Caco-2 (cell line): ENCODE results near the gene LRRN4. TPM values are rescaled to one million over a fixed set of nuclear protein-coding genes. Genes with fewer than 3 reads are reported as not detected.

Source experiments
- Bru-seq: library from RNA; stranded (reverse); fragments of 400-500 nt; gene quantifications from one replicate; lab custom pipeline; 2021; lab: Mats Ljungman, UMichigan
- BruChase-seq, 2 experiments: library from RNA; stranded (reverse); fragments of 400-500 nt; gene quantifications; one replicate each; lab custom pipeline; 2021; lab: Mats Ljungman, UMichigan
- BruUV-seq: library from RNA; stranded (reverse); fragments of 400-500 nt; replicated peaks from 2 replicates; lab custom pipeline; 2021; lab: Mats Ljungman, UMichigan
- CTCF ChIA-PET: fragments of 300-600 bp; sonication (Branson Sonifier 250); formaldehyde crosslinking; loops from one replicate; lab custom pipeline; 2022; ENCODE audit warnings: antibody characterized with exemption; lab: Charles Lee
- POLR2A ChIA-PET: fragments of 300-600 bp; sonication (Branson Sonifier 250); formaldehyde crosslinking; loops from one replicate; lab custom pipeline; 2022; ENCODE audit warnings: antibody characterized with exemption; lab: Charles Lee
- DNase-seq, 2 experiments: peaks; one replicate each; pipeline versions ENCODE4 v3.0.0 to v3.0.0-alpha.2; 2020 to 2022
- H3K27me3 ChIP-seq: replicated peaks from 2 replicates; pipeline ENCODE4 v1.6.0; 2011; ENCODE audit warnings: low read length; ENCODE audit not compliant: control insufficient read depth, insufficient read depth
- H3K36me3 ChIP-seq: 2 replicates; pipeline ENCODE4 v1.5.1; 2011; ENCODE audit warnings: low read length; ENCODE audit not compliant: control insufficient read depth, insufficient read depth
- H3K4me1 ChIP-seq: fragments of 250-450 bp; sonication (Bioruptor Pico); 2 replicates; pipeline ENCODE4 v1.5.1; 2020; ENCODE audit warnings: mild to moderate bottlenecking
- H3K4me3 ChIP-seq: 2 replicates; pipeline ENCODE4 v1.5.1; 2011; ENCODE audit warnings: low read depth, mild to moderate bottlenecking, control low read depth, low read length
- H3K9me3 ChIP-seq: fragments of 250-450 bp; sonication (Bioruptor Pico); 2 replicates; pipeline ENCODE4 v1.5.1; 2020; ENCODE audit warnings: mild to moderate bottlenecking, moderate library complexity
- H3K27ac Mint-ChIP-seq: one replicate; pipeline ENCODE4 v1.8.0; 2022; ENCODE audit warnings: mixed read lengths; ENCODE audit not compliant: unreplicated experiment
- H3K27me3 Mint-ChIP-seq: one replicate; pipeline ENCODE4 v1.8.0; 2022; ENCODE audit warnings: mixed read lengths; ENCODE audit not compliant: insufficient read depth, unreplicated experiment
- H3K36me3 Mint-ChIP-seq: one replicate; pipeline ENCODE4 v1.8.0; 2022; ENCODE audit warnings: mild to moderate bottlenecking, mixed read lengths; ENCODE audit not compliant: insufficient read depth, unreplicated experiment
- H3K4me1 Mint-ChIP-seq: one replicate; pipeline ENCODE4 v1.8.0; 2022; ENCODE audit warnings: low read depth, mixed read lengths; ENCODE audit not compliant: unreplicated experiment
- H3K4me3 Mint-ChIP-seq: one replicate; pipeline ENCODE4 v1.8.0; 2022; ENCODE audit warnings: mild to moderate bottlenecking, moderate library complexity, mixed read lengths; ENCODE audit not compliant: unreplicated experiment
- H3K9me3 Mint-ChIP-seq: one replicate; pipeline ENCODE4 v1.8.0; 2022; ENCODE audit warnings: mixed read lengths; ENCODE audit not compliant: unreplicated experiment
- intact Hi-C: fragments of 100-400 bp; cut with micrococcal nuclease; formaldehyde crosslinking; loops from one replicate; pipeline ENCODE4 v1.10.0; 2022; ENCODE audit not compliant: unreplicated experiment
- long read RNA-seq: library from polyadenylated mRNA; stranded (forward); transcript quantifications from one replicate; pipeline ENCODE4 v2.0.0, GENCODE V29; 2022
- total RNA-seq: library from RNA; stranded (reverse); gene quantifications from 2 replicates; pipeline ENCODE4 v1.2.3, GENCODE V29; 2022
- TF ChIP-seq, protein P1 (sequence below), 2 experiments: fragments of 200-600 bp in 1 of 2; IDR thresholded peaks; 1 replicate in 1 of 2; 2 replicates in 1 of 2; pipeline versions ENCODE4 v1.5.1 to v1.8.0; 2011 to 2022; ENCODE audit warnings: antibody characterized with exemption in 1 of 2, control low read depth in 1 of 2, inconsistent platforms in 1 of 2, low read depth in 1 of 2, low read length in 1 of 2, mild to moderate bottlenecking in 1 of 2, moderate library complexity in 1 of 2; ENCODE audit not compliant: insufficient read depth in 1 of 2, severe bottlenecking in 1 of 2, unreplicated experiment in 1 of 2

The LRRN4 gene
- total RNA-seq (17.9 and 19.6 TPM in 2 replicates), Bru-seq, nascent RNA (percentile 68 among the genes with signal in this experiment), BruChase-seq, experiment 1, labeled RNA remaining after a 2-hour chase (percentile 63 among the genes with signal in this experiment), BruChase-seq, experiment 2, labeled RNA remaining after a 6-hour chase (percentile 71 among the genes with signal in this experiment)
- long read RNA-seq, transcript LRRN4-201 (5 exons, 2,692 nt): major isoform, 5 of 25 reads
- long read RNA-seq, partial matches to known transcripts: 13 of 25 reads
- long read RNA-seq, other reads (novel, unspliced or antisense): 7 of 25 reads

DNA sequence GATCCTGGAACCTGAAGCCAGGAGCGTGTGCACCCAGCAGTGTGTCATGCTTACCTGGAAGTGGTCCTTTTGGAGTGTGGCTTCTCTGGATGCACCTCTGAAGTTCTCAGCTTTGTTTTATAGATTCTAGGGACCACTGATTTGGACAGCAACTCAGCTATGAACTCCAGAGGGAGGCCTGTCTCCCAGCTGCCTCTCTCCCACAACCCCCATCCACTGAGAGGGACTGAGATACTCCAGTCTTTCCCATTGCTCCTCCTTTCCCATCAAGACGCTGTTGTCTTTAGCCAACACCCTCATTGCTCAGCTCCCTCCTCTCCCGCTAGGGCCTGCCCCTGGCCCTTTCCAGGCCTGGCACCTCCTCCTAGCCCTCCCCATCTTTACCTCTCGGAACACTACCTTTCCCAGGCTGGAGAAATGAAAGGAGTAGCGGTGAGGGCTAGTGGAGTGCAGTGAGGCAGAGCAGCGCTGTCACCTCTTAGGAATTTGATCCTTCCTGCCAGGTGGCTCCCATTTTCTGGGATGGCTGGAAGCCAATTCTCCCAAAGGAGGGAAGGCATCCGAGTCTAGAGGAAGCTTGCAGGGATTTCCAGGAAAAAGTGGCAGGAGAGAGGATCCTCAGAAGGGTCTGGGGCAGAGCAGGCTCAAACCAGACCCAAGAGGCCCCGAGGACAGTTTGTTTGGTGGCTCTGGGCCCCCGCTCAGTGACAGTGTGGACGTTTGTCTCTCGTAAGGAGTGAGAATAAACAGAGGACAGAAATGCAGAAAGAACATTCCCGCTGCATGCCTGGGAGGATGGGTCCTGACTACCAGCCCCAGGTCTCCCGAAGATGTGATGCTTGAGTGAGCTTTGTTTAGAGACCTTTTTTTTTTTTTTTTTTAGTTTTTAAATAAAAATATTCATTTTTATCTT lies at the start of gene LRRN4:
TSS of gene LRRN4 (minus strand) at position 285 of the 913 bp plus-strand sequence. CDS start 1,261 bp downstream, outside the sequence.
- no peaks in the 10 kb centered on the region for H3K27me3 Mint-ChIP-seq
- H3K4me3 Mint-ChIP-seq: peak within 1 kb of the TSS; percentile 77
- peak within 1 kb of the TSS; percentile 64 for H3K27ac Mint-ChIP-seq
- peaks cover 70% of the 10 kb centered on the region for H3K4me1 ChIP-seq
- POLR2A ChIA-PET: interaction anchor here (0.6 to 0.9 kb wide), 2 partner anchors 47 to 367 kb away, joined by 4 to 16 read pairs; no protein-coding TSS in a partner anchor
- H3K36me3 ChIP-seq: no peaks in the 10 kb centered on the region
- DNase-seq: peak; percentile 41 to 74
- H3K9me3 Mint-ChIP-seq: no peaks in the 10 kb centered on the region
- H3K9me3 ChIP-seq: no peaks in the 10 kb centered on the region
- TF ChIP-seq, protein P1, sequence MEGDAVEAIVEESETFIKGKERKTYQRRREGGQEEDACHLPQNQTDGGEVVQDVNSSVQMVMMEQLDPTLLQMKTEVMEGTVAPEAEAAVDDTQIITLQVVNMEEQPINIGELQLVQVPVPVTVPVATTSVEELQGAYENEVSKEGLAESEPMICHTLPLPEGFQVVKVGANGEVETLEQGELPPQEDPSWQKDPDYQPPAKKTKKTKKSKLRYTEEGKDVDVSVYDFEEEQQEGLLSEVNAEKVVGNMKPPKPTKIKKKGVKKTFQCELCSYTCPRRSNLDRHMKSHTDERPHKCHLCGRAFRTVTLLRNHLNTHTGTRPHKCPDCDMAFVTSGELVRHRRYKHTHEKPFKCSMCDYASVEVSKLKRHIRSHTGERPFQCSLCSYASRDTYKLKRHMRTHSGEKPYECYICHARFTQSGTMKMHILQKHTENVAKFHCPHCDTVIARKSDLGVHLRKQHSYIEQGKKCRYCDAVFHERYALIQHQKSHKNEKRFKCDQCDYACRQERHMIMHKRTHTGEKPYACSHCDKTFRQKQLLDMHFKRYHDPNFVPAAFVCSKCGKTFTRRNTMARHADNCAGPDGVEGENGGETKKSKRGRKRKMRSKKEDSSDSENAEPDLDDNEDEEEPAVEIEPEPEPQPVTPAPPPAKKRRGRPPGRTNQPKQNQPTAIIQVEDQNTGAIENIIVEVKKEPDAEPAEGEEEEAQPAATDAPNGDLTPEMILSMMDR (IDR thresholded peaks at IDR 0.05; ENCODE audit: insufficient read depth in 1 of 2, low read depth in 1 of 2, low read length in 1 of 2, severe bottlenecking in 1 of 2, unreplicated experiment in 1 of 2): no peak
- CTCF ChIA-PET: no interaction called here
- peak within 1 kb of the TSS; percentile 71 for H3K4me3 ChIP-seq
- peaks cover 49% of the 10 kb centered on the region for H3K4me1 Mint-ChIP-seq
- BruUV-seq: no TSS peak
- no peaks in the 10 kb centered on the region for H3K27me3 ChIP-seq
- peaks cover 10% of the 10 kb centered on the region for H3K36me3 Mint-ChIP-seq
- intact Hi-C loops: no loop called here

DNA sequence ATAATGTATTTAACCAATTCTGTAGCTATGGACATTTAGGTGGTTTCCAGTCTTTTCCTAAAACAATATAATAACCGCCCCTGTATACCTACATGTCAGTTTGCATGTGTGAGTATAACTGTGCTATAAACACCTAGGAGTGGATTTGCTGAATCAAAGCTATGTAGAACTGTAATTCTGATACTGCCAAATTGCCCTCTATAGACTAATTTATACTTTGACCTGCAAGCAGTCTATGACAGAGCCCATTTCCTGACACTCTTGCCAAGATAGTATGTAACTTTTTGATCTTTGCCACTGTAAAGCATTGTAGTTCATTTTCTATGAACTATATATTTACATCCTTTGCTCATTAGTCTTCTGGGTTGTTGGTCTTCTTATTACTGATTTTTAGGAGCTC lies 49.4 kb upstream of the LRRN4 start:
- TF ChIP-seq, protein P1 (IDR thresholded peaks at IDR 0.05; ENCODE audit: insufficient read depth in 1 of 2, low read depth in 1 of 2, low read length in 1 of 2, severe bottlenecking in 1 of 2, unreplicated experiment in 1 of 2): no peak
- no peak for DNase-seq
- H3K27ac Mint-ChIP-seq: no peak overlapping the region
- ChIA-PET CTCF (no interaction called here), POLR2A (no interaction called here)
- H3K4me1 Mint-ChIP-seq: no peaks in the 10 kb centered on the region
- no peaks in the 10 kb centered on the region for H3K9me3 Mint-ChIP-seq
- intact Hi-C loops: no loop called here
- peaks cover 52% of the 10 kb centered on the region for H3K36me3 Mint-ChIP-seq
- no peaks in the 10 kb centered on the region; the same call in 1 of the 2 replicates for H3K27me3 ChIP-seq
- no peaks in the 10 kb centered on the region for H3K27me3 Mint-ChIP-seq
- H3K4me3 ChIP-seq: no peak overlapping the region
- H3K4me1 ChIP-seq: peaks cover 5% of the 10 kb centered on the region; the same call in 1 of the 2 replicates
- H3K4me3 Mint-ChIP-seq: no peak overlapping the region
- peaks cover 2% of the 10 kb centered on the region; the same call in 1 of the 2 replicates for H3K36me3 ChIP-seq
- no TSS peak for BruUV-seq
- H3K9me3 ChIP-seq: no peaks in the 10 kb centered on the region

DNA sequence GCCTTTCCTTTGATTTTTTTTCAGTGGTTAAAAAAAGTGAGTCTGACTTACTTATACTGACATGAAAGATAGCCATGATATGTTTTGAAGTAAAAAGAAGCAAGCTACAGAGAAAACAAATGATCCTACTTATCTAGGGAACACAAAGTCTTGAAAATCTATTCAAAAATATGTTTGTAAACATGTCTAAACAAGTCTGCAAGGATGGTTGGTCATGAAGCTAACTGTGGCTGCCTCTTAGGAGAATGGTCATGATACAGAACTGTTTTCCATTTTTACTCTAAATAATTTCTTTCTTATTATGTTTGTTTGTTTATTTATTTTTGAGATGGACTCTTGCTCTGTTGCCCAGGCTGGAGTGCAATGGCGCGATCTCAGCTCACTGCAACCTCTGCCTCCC lies 47.5 kb upstream of the LRRN4 start:
- ChIA-PET POLR2A (no interaction called here), CTCF (no interaction called here)
- Histone ChIP-seq H3K4me1 (no peaks in the 10 kb centered on the region), H3K36me3 (no peaks in the 10 kb centered on the region), H3K9me3 (no peaks in the 10 kb centered on the region), H3K27me3 (no peaks in the 10 kb centered on the region; the same call in 1 of the 2 replicates), H3K4me3 (no peak overlapping the region)
- no peaks in the 10 kb centered on the region for H3K27me3 Mint-ChIP-seq
- H3K9me3 Mint-ChIP-seq: no peaks in the 10 kb centered on the region
- peaks cover 53% of the 10 kb centered on the region for H3K36me3 Mint-ChIP-seq
- intact Hi-C loops: no loop called here
- H3K4me3 Mint-ChIP-seq: no peak overlapping the region
- TF ChIP-seq, protein P1 (IDR thresholded peaks at IDR 0.05; ENCODE audit: insufficient read depth in 1 of 2, low read depth in 1 of 2, low read length in 1 of 2, severe bottlenecking in 1 of 2, unreplicated experiment in 1 of 2): no peak
- no peak for DNase-seq
- no peak overlapping the region for H3K27ac Mint-ChIP-seq
- no peaks in the 10 kb centered on the region for H3K4me1 Mint-ChIP-seq
- BruUV-seq: no TSS peak
